Measurements from ENCODE around the gene APPBP2. TPM values are rescaled to one million over a fixed set of nuclear protein-coding genes. Genes with fewer than 3 reads are reported as not detected.
"Not testable (repeated sequence)": the region's sequence is repeated elsewhere in the genome, so short reads cannot be mapped to it uniquely, and the experiment has no call there.

Gene APPBP2
- total RNA-seq, 2 experiments from 2014 or later: 16.5 to 22.3 TPM

DNA sequence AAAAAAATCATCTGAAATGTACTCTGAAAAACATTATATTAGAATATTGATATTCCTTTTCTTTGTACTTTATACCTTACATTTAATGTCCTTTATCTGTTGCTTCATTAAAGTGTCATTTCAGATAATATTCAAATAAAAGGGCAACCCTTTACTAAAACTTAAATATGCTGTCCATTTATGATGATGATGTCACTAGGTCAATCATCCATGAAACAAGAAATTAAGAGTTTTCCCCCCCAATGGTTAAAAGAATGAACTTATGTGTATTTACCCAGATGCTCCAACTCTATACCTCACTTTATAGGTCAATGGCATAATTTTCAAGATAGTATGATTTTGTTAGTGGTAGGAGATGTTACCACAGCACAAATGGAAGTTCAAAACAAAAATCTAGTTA lies 15.3 kb downstream of the APPBP2 start:
- CTCF ChIA-PET: no interaction called here
- no peaks in the 10 kb centered on the region for H3K27me3 Mint-ChIP-seq (ENCODE audit: low read depth)
- H3K27ac Mint-ChIP-seq: no peak overlapping the region
- no peaks in the 10 kb centered on the region for H3K9me3 Mint-ChIP-seq
- no peak for DNase-seq
- H3K4me3 Mint-ChIP-seq: no peak overlapping the region
- intact Hi-C loops (cut with micrococcal nuclease): no loop called here
- H3K4me1 Mint-ChIP-seq (ENCODE audit: low read depth): peaks cover 31% of the 10 kb centered on the region
- H3K36me3 Mint-ChIP-seq (ENCODE audit: low read depth): peaks cover 6% of the 10 kb centered on the region

- H3K36me3 Mint-ChIP-seq (ENCODE audit: low read depth): peaks cover 6% of the 10 kb centered on the region
- CTCF ChIA-PET: no interaction called here
- no peaks in the 10 kb centered on the region for H3K9me3 Mint-ChIP-seq
- intact Hi-C loops (cut with micrococcal nuclease): no loop called here
- H3K4me1 Mint-ChIP-seq (ENCODE audit: low read depth): peaks cover 28% of the 10 kb centered on the region
- no peak for DNase-seq
- no peak overlapping the region for H3K27ac Mint-ChIP-seq
- no peaks in the 10 kb centered on the region for H3K27me3 Mint-ChIP-seq (ENCODE audit: low read depth)
- no peak overlapping the region for H3K4me3 Mint-ChIP-seq
These were observed 16.0 kb downstream of the APPBP2 start for GRCh38 chr17:60510031-60510430.

- Mint-ChIP-seq H3K36me3 (ENCODE audit: low read depth) (peaks cover 6% of the 10 kb centered on the region), H3K27ac (peak overlapping the region; percentile 9), H3K9me3 (no peaks in the 10 kb centered on the region), H3K27me3 (ENCODE audit: low read depth) (no peaks in the 10 kb centered on the region), H3K4me3 (no peak overlapping the region), H3K4me1 (ENCODE audit: low read depth) (peaks cover 32% of the 10 kb centered on the region)
- intact Hi-C loops (cut with micrococcal nuclease): loop anchor here (1.0 kb wide), 1 partner anchor 17 kb away; no protein-coding TSS in a partner anchor
- CTCF ChIA-PET: interaction anchor here (0.6 kb wide), 1 partner anchor 35 kb away, joined by 3 read pairs; no protein-coding TSS in a partner anchor
- no peak for DNase-seq
These were observed 17.6 kb downstream of the APPBP2 start for GRCh38 chr17:60508384-60508980.

GRCh38 chr17:60506312-60506711 lies 19.7 kb downstream of the APPBP2 start:
- H3K36me3 Mint-ChIP-seq (ENCODE audit: low read depth): peaks cover 2% of the 10 kb centered on the region
- CTCF ChIA-PET: interaction anchor here (0.7 kb wide), 1 partner anchor 263 kb away, joined by 3 read pairs; no protein-coding TSS in a partner anchor
- H3K27ac Mint-ChIP-seq: peak overlapping the region; percentile 38
- no peaks in the 10 kb centered on the region for H3K9me3 Mint-ChIP-seq
- no peak for DNase-seq
- intact Hi-C loops (cut with micrococcal nuclease): no loop called here
- peaks cover 30% of the 10 kb centered on the region for H3K4me1 Mint-ChIP-seq (ENCODE audit: low read depth)
- H3K4me3 Mint-ChIP-seq: no peak overlapping the region
- H3K27me3 Mint-ChIP-seq (ENCODE audit: low read depth): no peaks in the 10 kb centered on the region

DNA sequence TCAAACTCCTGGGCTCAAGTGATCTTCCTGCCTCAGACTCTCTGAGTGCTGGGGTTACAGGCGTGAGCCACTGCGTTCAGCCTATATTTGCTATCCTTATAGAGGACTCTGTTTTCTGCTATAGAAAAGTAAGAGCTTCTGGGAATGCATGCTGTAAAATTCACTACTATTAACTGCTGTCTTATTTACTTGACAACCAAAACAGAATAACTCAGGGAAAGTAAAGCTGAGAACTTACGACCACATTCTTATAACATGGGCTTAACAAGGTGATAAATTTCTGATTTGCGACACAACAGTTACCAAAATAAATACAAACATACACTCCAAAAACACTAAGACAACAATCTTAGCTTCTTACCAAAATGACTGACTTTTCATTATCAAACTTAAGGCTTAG lies 23.9 kb downstream of the APPBP2 start:
- Mint-ChIP-seq H3K36me3 (ENCODE audit: low read depth) (peaks cover 14% of the 10 kb centered on the region), H3K4me3 (no peak overlapping the region), H3K4me1 (ENCODE audit: low read depth) (peaks cover 12% of the 10 kb centered on the region), H3K27me3 (ENCODE audit: low read depth) (no peaks in the 10 kb centered on the region), H3K27ac (no peak overlapping the region), H3K9me3 (no peaks in the 10 kb centered on the region)
- intact Hi-C loops (cut with micrococcal nuclease): no loop called here
- no peak for DNase-seq
- CTCF ChIA-PET: no interaction called here

- no peak for DNase-seq
- Mint-ChIP-seq H3K4me3 (no peak overlapping the region), H3K36me3 (ENCODE audit: low read depth) (peaks cover 17% of the 10 kb centered on the region), H3K27ac (no peak overlapping the region), H3K9me3 (no peaks in the 10 kb centered on the region), H3K4me1 (ENCODE audit: low read depth) (peaks cover 12% of the 10 kb centered on the region), H3K27me3 (ENCODE audit: low read depth) (no peaks in the 10 kb centered on the region)
- intact Hi-C loops (cut with micrococcal nuclease): no loop called here
- CTCF ChIA-PET: no interaction called here
These were observed 24.5 kb downstream of the APPBP2 start for GRCh38 chr17:60501589-60501988.

DNA sequence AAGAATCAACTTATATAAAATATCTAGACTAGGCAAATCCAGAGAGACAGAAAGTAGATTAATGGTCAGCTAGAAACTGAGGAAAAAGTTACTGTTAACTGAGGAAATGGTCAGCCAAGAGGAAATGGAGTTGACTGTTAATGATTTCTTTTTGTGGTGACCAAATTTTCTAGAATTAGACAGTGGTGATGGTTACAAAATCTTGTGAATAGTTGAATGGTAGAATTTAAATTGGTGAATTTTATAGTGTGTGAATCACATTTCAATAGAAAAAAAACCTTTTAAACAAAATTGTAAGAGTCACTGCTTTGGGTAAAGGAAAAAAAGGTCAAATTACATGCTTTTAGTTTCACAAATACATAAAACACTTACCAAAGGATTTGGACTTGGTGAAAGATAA lies 30.0 kb downstream of the APPBP2 start:
- Mint-ChIP-seq H3K4me3 (no peak overlapping the region), H3K27me3 (ENCODE audit: low read depth) (no peaks in the 10 kb centered on the region), H3K9me3 (peaks cover 14% of the 10 kb centered on the region), H3K36me3 (ENCODE audit: low read depth) (peaks cover 60% of the 10 kb centered on the region), H3K4me1 (ENCODE audit: low read depth) (no peaks in the 10 kb centered on the region), H3K27ac (no peak overlapping the region)
- CTCF ChIA-PET: no interaction called here
- intact Hi-C loops (cut with micrococcal nuclease): no loop called here
- no peak for DNase-seq

DNA sequence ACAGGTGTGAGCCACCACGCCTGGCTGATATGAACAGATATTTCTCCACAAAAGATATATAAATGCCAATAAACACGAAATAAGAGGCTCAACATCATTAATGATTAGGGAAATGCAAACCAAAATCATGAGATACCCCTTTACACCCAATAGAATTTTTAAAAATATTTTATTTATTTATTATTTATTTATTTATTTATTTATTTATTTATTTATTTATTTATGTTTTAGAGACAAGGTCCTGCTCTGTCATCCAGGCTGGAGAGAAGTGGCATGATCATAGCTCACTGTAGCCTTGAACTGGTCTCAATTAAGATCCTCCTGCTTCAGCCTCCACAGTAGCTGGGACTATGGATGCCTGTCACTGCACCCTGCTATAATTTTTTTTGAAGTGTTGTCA lies 30.8 kb downstream of the APPBP2 start:
- Mint-ChIP-seq H3K27me3 (ENCODE audit: low read depth) (no peaks in the 10 kb centered on the region), H3K4me1 (ENCODE audit: low read depth) (no peaks in the 10 kb centered on the region), H3K4me3 (no peak overlapping the region), H3K36me3 (ENCODE audit: low read depth) (peaks cover 66% of the 10 kb centered on the region), H3K27ac (no peak overlapping the region), H3K9me3 (peaks cover 20% of the 10 kb centered on the region)
- intact Hi-C loops (cut with micrococcal nuclease): no loop called here
- CTCF ChIA-PET: no interaction called here
- no peak for DNase-seq

GRCh38 chr17:60493847-60494321 lies 32.2 kb downstream of the APPBP2 start:
- intact Hi-C loops (cut with micrococcal nuclease): no loop called here
- peaks cover 20% of the 10 kb centered on the region for H3K9me3 Mint-ChIP-seq
- H3K27me3 Mint-ChIP-seq (ENCODE audit: low read depth): no peaks in the 10 kb centered on the region
- DNase-seq: no peak
- no peaks in the 10 kb centered on the region for H3K4me1 Mint-ChIP-seq (ENCODE audit: low read depth)
- no peak overlapping the region for H3K27ac Mint-ChIP-seq
- CTCF ChIA-PET: no interaction called here
- H3K36me3 Mint-ChIP-seq (ENCODE audit: low read depth): peaks cover 67% of the 10 kb centered on the region
- no peak overlapping the region for H3K4me3 Mint-ChIP-seq

DNA sequence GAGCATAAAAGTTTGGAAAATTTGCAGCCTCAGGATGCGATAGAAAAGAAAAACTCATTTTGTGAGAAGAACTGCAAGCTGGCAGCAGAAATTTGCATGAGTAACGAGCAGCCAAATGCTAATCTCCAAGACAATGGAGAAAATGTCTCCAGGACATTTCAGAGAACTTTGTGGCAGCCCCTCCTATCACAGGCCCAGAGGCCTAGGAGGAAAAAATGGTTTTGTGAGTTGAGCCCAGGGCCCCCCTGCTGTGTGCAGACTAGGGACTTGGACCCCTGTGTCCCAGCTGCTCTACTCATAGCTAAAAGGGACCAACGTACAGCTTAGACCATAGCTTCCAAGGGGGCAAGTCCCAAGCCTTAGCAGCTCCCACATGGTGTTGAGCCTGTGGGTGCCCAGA lies 34.3 kb downstream of the APPBP2 start:
- Mint-ChIP-seq H3K27me3 (ENCODE audit: low read depth) (no peaks in the 10 kb centered on the region), H3K27ac (no peak overlapping the region), H3K36me3 (ENCODE audit: low read depth) (peaks cover 70% of the 10 kb centered on the region), H3K4me1 (ENCODE audit: low read depth) (no peaks in the 10 kb centered on the region), H3K4me3 (no peak overlapping the region), H3K9me3 (peaks cover 20% of the 10 kb centered on the region)
- CTCF ChIA-PET: no interaction called here
- DNase-seq: no peak
- intact Hi-C loops (cut with micrococcal nuclease): no loop called here

DNA sequence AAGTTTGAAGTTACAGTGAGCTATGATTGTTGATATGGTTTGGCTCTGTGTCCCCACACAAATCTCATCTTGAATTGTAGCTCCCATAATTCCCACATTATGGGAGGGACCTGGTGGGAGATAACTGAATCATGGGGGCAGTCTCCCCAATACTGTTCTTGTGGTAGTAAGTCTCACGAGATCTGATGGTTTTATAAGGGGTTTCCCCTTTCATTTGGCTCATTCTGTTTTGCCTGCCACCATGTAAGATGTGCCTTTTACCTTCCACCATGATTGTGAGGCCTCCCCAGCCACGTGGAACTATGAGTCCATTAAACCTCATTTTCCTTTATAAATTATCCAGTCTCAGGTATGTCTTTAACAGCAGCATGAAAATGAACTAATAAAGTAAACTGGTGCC lies 35.4 kb downstream of the APPBP2 start:
- CTCF ChIA-PET: not testable (repeated sequence)

DNA sequence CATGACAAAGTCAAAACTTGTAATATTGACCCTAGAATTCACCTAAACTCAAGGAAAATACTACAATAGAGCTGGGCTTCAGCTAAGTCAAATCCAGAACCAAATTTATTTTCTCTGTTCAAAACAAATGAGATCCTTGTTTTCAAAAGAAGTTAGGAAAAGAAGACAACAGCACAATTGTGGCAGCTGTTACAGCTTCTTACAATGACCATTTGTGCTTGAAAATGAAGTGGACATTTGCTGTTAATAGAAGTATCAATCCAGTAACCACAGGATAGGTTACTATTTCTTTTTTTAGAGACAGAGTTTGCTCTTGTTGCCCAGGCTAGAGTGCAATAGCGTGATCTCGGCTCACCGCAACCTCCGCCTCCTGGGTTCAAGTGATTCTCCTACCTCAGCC lies 44.4 kb downstream of the APPBP2 start:
- H3K4me1 Mint-ChIP-seq (ENCODE audit: low read depth): no peaks in the 10 kb centered on the region
- intact Hi-C loops (cut with micrococcal nuclease): no loop called here
- CTCF ChIA-PET: no interaction called here

More for the DNA sequence above, 35.4 kb downstream of the APPBP2 start:
- H3K4me3 Mint-ChIP-seq; H3K4me1 Mint-ChIP-seq (ENCODE audit: low read depth); DNase-seq; H3K27ac Mint-ChIP-seq; H3K27me3 Mint-ChIP-seq (ENCODE audit: low read depth); intact Hi-C loops (cut with micrococcal nuclease): not testable (repeated sequence)
- peaks cover 64% of the 10 kb centered on the region for H3K36me3 Mint-ChIP-seq (ENCODE audit: low read depth)
- H3K9me3 Mint-ChIP-seq: peaks cover 22% of the 10 kb centered on the region

GRCh38 chr17:60473788-60474187 lies 52.3 kb downstream of the APPBP2 start:
- no peak for DNase-seq
- Mint-ChIP-seq H3K27ac (no peak overlapping the region), H3K9me3 (no peaks in the 10 kb centered on the region), H3K4me3 (no peak overlapping the region), H3K27me3 (ENCODE audit: low read depth) (no peaks in the 10 kb centered on the region), H3K36me3 (ENCODE audit: low read depth) (peaks cover 16% of the 10 kb centered on the region), H3K4me1 (ENCODE audit: low read depth) (peaks cover 8% of the 10 kb centered on the region)
- CTCF ChIA-PET: interaction anchor here (0.8 kb wide), 1 partner anchor 34 kb away, joined by 3 read pairs; no protein-coding TSS in a partner anchor
- intact Hi-C loops (cut with micrococcal nuclease): no loop called here

More for the DNA sequence above, 44.4 kb downstream of the APPBP2 start:
- Mint-ChIP-seq H3K4me3 (no peak overlapping the region), H3K27ac (no peak overlapping the region), H3K36me3 (ENCODE audit: low read depth) (peaks cover 3% of the 10 kb centered on the region), H3K27me3 (ENCODE audit: low read depth) (no peaks in the 10 kb centered on the region), H3K9me3 (peaks cover 2% of the 10 kb centered on the region)
- DNase-seq: no peak

Measured in activated naive CD4-positive, alpha-beta T cell treated with anti-CD3 and anti-CD28 coated beads for 36 hours (primary cell).